NCI-H748 (cell line): Measurements from ENCODE around the gene TNS3.

Experiments
- DNase-seq: peaks from one replicate; lab custom pipeline; 2025; ENCODE audit not compliant: unreplicated experiment; lab: John Stamatoyannopoulos, UW

TNS3 gene

GRCh38 chr7:47582764-47583738 is 1.1 kb upstream of the TNS3 start:
- DNase-seq = no peak

- DNase-seq = peak; percentile 19
These were observed 490 bp downstream of the TNS3 start for GRCh38 chr7:47581438-47581803.

- DNase-seq = peak; percentile 34
These were observed 1.0 kb downstream of the TNS3 start for GRCh38 chr7:47580811-47581331.

- peak; percentile 57 for DNase-seq
These were observed 1.7 kb downstream of the TNS3 start for GRCh38 chr7:47580175-47580706.

- DNase-seq = no peak
These were observed 2.5 kb downstream of the TNS3 start for GRCh38 chr7:47579458-47579857.

- no peak for DNase-seq
These were observed 3.2 kb downstream of the TNS3 start for GRCh38 chr7:47578579-47579270.

GRCh38 chr7:47577321-47577919 is 4.5 kb downstream of the TNS3 start:
- no peak for DNase-seq

GRCh38 chr7:47576866-47577306 is 5.0 kb downstream of the TNS3 start:
- DNase-seq = no peak

- DNase-seq = no peak
These were observed 5.7 kb downstream of the TNS3 start for GRCh38 chr7:47576031-47576865.

GRCh38 chr7:47574482-47575329 is 7.2 kb downstream of the TNS3 start:
- no peak for DNase-seq

- DNase-seq = no peak
These were observed 8.0 kb downstream of the TNS3 start for GRCh38 chr7:47573758-47574481.

GRCh38 chr7:47572939-47573757 is 8.8 kb downstream of the TNS3 start:
- no peak for DNase-seq

- DNase-seq = no peak
These were observed 9.8 kb downstream of the TNS3 start for GRCh38 chr7:47572094-47572445.

- peak; percentile 77 for DNase-seq
These were observed 10.4 kb downstream of the TNS3 start for GRCh38 chr7:47571331-47572093.

- DNase-seq = no peak
These were observed 11.3 kb downstream of the TNS3 start for GRCh38 chr7:47570649-47571050.

- no peak for DNase-seq
These were observed 13.4 kb downstream of the TNS3 start for GRCh38 chr7:47568547-47568946.

- DNase-seq = no peak
These were observed 13.9 kb downstream of the TNS3 start for GRCh38 chr7:47568056-47568455.
